ENCODE results near the gene MYBBP1A. TPM values are rescaled to one million over a fixed set of nuclear protein-coding genes. Genes with fewer than 3 reads are reported as not detected.

MYBBP1A gene
- total RNA-seq, 1 experiment from 2014 or later, result 130 TPM

DNA sequence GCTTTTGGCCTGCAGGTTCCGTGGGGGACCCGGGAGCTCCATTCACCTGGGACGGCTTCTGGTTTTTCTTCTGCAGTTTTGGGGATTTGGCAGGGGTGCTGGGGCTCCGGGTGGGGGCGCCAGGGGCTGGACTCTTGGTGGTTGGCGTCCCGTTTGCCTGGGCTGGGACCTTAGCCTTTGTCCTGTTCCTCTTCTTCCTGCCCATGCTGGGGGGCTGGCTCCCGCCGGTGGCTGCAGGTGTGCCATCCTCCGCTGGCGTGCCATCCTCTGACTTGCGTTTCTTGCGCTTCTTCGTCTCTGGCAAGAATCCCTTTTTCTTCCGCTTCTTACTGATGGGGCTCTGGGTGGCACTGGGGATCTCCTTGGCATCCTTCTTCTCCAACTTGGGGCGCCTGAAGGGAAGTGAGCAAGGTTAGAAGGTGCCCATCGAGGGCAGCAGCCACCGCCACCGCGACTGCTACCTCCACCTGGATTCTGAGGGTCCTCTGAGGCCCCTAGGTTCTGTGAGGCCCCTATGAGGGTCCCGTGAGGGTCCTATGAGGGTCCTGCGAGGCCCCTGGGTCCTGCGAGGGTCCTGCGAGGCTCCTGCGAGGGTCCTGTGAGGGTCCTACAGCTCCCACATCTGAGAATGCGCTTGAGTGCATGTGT, 15.5 kb downstream of the MYBBP1A start:
- peaks cover 0 to 3% of the 10 kb centered on the region in 2 experiments; a peak in 2 of 4 replicates for H3K4me1 ChIP-seq (ENCODE audit: control insufficient read depth in 1 of 2, insufficient read depth in 2 of 2, low read length in 2 of 2)
- H3K27me3 ChIP-seq (ENCODE audit: insufficient read depth, low read length), result no peaks in the 10 kb centered on the region
- ATAC-seq, result no peak
- peaks cover 19 to 48% of the 10 kb centered on the region in 2 experiments; a peak in 3 of 4 replicates for H3K36me3 ChIP-seq (ENCODE audit: control insufficient read depth in 1 of 2, insufficient read depth in 2 of 2, low read length in 2 of 2)
- no peak overlapping the region for H3K4me2 ChIP-seq (ENCODE audit: low read length)
- H3K27ac ChIP-seq (ENCODE audit: low read depth, low read length), result no peak overlapping the region
- DNase-seq (ENCODE audit: low read depth, low spot score), result no peak
- H3K9me2 ChIP-seq (ENCODE audit: insufficient read depth), result no peaks in the 10 kb centered on the region
- RAD21 ChIA-PET (ENCODE audit: low non-redundant PET in 1 of 2, low total read pairs in 2 of 2, uncharacterized antibody in 2 of 2, unreplicated experiment in 2 of 2), result no interaction called here
- H3K4me3 ChIP-seq (replicated peaks in 1 of 2; ENCODE audit: low read depth in 1 of 2, low read length in 2 of 2), result no peak overlapping the region
- no TSS peak for BruUV-seq (replicated peaks)
- CTCF ChIA-PET, result no interaction called here
- POLR2A ChIA-PET, result no interaction called here
- H2AFZ ChIP-seq (ENCODE audit: low read depth, low read length, poor library complexity, severe bottlenecking), result no peak overlapping the region
- intact Hi-C loops (cut with micrococcal nuclease), result no loop called here
- no peak overlapping the region for H3K9ac ChIP-seq (ENCODE audit: low read length)
- no peaks in the 10 kb centered on the region; the same call in 1 of the 2 replicates for H4K20me1 ChIP-seq (ENCODE audit: insufficient read depth)
- TF ChIP-seq FOSL1 (IDR thresholded peaks at IDR 0.05; ENCODE audit: low read depth) (no peak), SIN3A (IDR thresholded peaks at IDR 0.05; ENCODE audit: low read depth) (no peak), EGR1 (IDR thresholded peaks at IDR 0.05; ENCODE audit: low read depth) (no peak), SP1 (IDR thresholded peaks at IDR 0.05; ENCODE audit: low read depth) (no peak), RAD21 (IDR thresholded peaks at IDR 0.05; ENCODE audit: low read depth) (no peak), SRF (IDR thresholded peaks at IDR 0.05; ENCODE audit: low read depth) (no peak), EZH2phosphoT487 (IDR thresholded peaks at IDR 0.05; ENCODE audit: borderline replicate concordance) (no peak), CBX3 (IDR thresholded peaks at IDR 0.05; ENCODE audit: low read depth) (no peak), ELF1 (IDR thresholded peaks at IDR 0.05; ENCODE audit: borderline replicate concordance, low read depth) (no peak), JUND (IDR thresholded peaks at IDR 0.05) (no peak)
- TF ChIP-seq, protein P1, sequence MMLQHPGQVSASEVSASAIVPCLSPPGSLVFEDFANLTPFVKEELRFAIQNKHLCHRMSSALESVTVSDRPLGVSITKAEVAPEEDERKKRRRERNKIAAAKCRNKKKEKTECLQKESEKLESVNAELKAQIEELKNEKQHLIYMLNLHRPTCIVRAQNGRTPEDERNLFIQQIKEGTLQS (IDR thresholded peaks at IDR 0.05), result no peak
- TF ChIP-seq, protein P2, sequence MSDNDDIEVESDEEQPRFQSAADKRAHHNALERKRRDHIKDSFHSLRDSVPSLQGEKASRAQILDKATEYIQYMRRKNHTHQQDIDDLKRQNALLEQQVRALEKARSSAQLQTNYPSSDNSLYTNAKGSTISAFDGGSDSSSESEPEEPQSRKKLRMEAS (IDR thresholded peaks at IDR 0.05), result no peak
- TF ChIP-seq, protein P3, sequence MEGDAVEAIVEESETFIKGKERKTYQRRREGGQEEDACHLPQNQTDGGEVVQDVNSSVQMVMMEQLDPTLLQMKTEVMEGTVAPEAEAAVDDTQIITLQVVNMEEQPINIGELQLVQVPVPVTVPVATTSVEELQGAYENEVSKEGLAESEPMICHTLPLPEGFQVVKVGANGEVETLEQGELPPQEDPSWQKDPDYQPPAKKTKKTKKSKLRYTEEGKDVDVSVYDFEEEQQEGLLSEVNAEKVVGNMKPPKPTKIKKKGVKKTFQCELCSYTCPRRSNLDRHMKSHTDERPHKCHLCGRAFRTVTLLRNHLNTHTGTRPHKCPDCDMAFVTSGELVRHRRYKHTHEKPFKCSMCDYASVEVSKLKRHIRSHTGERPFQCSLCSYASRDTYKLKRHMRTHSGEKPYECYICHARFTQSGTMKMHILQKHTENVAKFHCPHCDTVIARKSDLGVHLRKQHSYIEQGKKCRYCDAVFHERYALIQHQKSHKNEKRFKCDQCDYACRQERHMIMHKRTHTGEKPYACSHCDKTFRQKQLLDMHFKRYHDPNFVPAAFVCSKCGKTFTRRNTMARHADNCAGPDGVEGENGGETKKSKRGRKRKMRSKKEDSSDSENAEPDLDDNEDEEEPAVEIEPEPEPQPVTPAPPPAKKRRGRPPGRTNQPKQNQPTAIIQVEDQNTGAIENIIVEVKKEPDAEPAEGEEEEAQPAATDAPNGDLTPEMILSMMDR (IDR thresholded peaks at IDR 0.05 in 2 of 3, conservative IDR thresholded peaks at IDR 0.05 in 1 of 3; ENCODE audit: borderline replicate concordance in 1 of 3, insufficient read depth in 1 of 3, low read depth in 2 of 3, low read length in 2 of 3), result no peak
- H3K9me3 ChIP-seq (ENCODE audit: control insufficient read depth in 1 of 2, insufficient read depth in 1 of 2, low read depth in 1 of 2, low read length in 2 of 2), result no peaks in the 10 kb centered on the region
- H3K79me2 ChIP-seq (ENCODE audit: insufficient read depth, low read length), result no peaks in the 10 kb centered on the region; the same call in 1 of the 2 replicates
